Measurements from ENCODE around the gene TRIM44.
"Not testable (repeated sequence)": the region's sequence is repeated elsewhere in the genome, so short reads cannot be mapped to it uniquely, and the experiment has no call there.

TRIM44 gene

DNA sequence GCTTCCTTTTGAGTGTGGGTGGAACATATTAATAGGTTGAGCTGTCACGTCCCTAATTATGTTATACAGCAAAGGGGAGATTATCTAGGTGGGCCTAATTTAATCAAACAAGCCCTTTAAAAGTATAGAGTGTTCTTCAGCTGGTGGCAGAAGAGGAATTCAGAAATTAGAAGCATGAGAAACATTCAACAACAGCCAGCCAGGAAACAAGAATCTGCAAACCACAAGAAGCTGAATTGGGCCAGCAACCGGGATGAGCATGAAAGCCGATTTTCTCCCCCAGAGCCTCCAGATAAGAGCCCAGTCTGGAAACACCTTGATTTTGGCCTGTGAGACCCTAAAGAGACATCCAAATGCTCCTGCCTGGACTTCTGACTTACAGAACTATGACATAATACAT is 175.5 kb downstream of the TRIM44 start:
- DNase-seq (ENCODE audit: low read depth), result no peak
- TF ChIP-seq, protein P1, sequence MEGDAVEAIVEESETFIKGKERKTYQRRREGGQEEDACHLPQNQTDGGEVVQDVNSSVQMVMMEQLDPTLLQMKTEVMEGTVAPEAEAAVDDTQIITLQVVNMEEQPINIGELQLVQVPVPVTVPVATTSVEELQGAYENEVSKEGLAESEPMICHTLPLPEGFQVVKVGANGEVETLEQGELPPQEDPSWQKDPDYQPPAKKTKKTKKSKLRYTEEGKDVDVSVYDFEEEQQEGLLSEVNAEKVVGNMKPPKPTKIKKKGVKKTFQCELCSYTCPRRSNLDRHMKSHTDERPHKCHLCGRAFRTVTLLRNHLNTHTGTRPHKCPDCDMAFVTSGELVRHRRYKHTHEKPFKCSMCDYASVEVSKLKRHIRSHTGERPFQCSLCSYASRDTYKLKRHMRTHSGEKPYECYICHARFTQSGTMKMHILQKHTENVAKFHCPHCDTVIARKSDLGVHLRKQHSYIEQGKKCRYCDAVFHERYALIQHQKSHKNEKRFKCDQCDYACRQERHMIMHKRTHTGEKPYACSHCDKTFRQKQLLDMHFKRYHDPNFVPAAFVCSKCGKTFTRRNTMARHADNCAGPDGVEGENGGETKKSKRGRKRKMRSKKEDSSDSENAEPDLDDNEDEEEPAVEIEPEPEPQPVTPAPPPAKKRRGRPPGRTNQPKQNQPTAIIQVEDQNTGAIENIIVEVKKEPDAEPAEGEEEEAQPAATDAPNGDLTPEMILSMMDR (IDR thresholded peaks at IDR 0.05; ENCODE audit: insufficient read depth, low read depth, low read length, missing control alignments), result no peak
- no peak overlapping the region for H3K4me3 ChIP-seq (ENCODE audit: low read length)

GRCh38 chr11:35838697-35839367 is 176.3 kb downstream of the TRIM44 start:
- H3K4me3 ChIP-seq (ENCODE audit: low read length); DNase-seq (ENCODE audit: low read depth): not testable (repeated sequence)

GRCh38 chr11:35839368-35840161 is 177.0 kb downstream of the TRIM44 start:
- no peak for DNase-seq (ENCODE audit: low read depth)
- no peak overlapping the region for H3K4me3 ChIP-seq (ENCODE audit: low read length)
- TF ChIP-seq, protein P1 (IDR thresholded peaks at IDR 0.05; ENCODE audit: insufficient read depth, low read depth, low read length, missing control alignments), result no peak

DNA sequence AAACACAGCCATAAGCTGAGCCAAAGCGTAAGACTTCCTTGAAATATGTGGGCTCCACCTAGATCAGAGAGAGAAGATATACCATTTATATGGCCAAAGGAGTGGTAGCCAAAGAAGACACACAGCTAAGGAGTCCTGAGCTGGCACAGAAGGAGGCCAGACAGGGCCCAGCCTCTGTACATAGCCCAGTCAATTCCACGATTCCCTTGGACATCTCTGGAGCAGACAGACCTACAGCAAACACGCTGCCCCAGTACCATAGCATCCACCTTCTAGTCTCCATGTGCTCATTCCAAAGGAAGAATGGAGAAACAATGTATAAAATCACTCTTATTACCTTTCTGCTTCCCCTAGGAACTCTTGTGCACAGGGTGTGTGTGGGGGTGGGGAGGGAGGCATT is 179.2 kb downstream of the TRIM44 start:
- H3K4me3 ChIP-seq (ENCODE audit: low read length), result no peak overlapping the region
- no peak for DNase-seq (ENCODE audit: low read depth)
- TF ChIP-seq, protein P1 (IDR thresholded peaks at IDR 0.05; ENCODE audit: insufficient read depth, low read depth, low read length, missing control alignments), result no peak

- DNase-seq (ENCODE audit: low read depth), result no peak
- H3K4me3 ChIP-seq (ENCODE audit: low read length), result no peak overlapping the region
- TF ChIP-seq, protein P1 (IDR thresholded peaks at IDR 0.05; ENCODE audit: insufficient read depth, low read depth, low read length, missing control alignments), result no peak
These were observed 180.4 kb downstream of the TRIM44 start for GRCh38 chr11:35842958-35843357.

GRCh38 chr11:35844579-35844978 is 182.0 kb downstream of the TRIM44 start:
- TF ChIP-seq, protein P1 (IDR thresholded peaks at IDR 0.05; ENCODE audit: insufficient read depth, low read depth, low read length, missing control alignments), result no peak
- H3K4me3 ChIP-seq (ENCODE audit: low read length), result no peak overlapping the region
- no peak for DNase-seq (ENCODE audit: low read depth)

- no peak overlapping the region for H3K4me3 ChIP-seq (ENCODE audit: low read length)
- TF ChIP-seq, protein P1 (IDR thresholded peaks at IDR 0.05; ENCODE audit: insufficient read depth, low read depth, low read length, missing control alignments), result no peak
- DNase-seq (ENCODE audit: low read depth), result peak; percentile 34
These were observed 183.3 kb downstream of the TRIM44 start for GRCh38 chr11:35845860-35846259.
